WERI-Rb-1 (cell line): Measurements from ENCODE around the gene KCNN4.

ENCODE experiments used
- DNase-seq: peaks from one replicate; pipeline ENCODE4 v3.0.0-alpha.2; 2020
- H3K27ac ChIP-seq: fragments of 250-450 bp; sonication (Bioruptor Pico); 2 replicates; pipeline ENCODE4 v1.5.1; 2020; ENCODE audit warnings: mild to moderate bottlenecking, moderate library complexity
- H3K27me3 ChIP-seq: fragments of 250-450 bp; sonication (Bioruptor Pico); 2 replicates; pipeline ENCODE4 v1.5.1; 2021; ENCODE audit warnings: mild to moderate bottlenecking, low read depth, moderate library complexity; ENCODE audit not compliant: insufficient read depth, severe bottlenecking
- H3K36me3 ChIP-seq: fragments of 250-450 bp; sonication (Bioruptor Pico); 2 replicates; pipeline ENCODE4 v1.5.1; 2020; ENCODE audit warnings: mild to moderate bottlenecking, moderate library complexity
- H3K4me3 ChIP-seq: 2 replicates; pipeline ENCODE4 v1.5.1; 2011; ENCODE audit warnings: low read depth, mild to moderate bottlenecking, control low read depth, low read length
- H3K9me3 ChIP-seq: fragments of 250-450 bp; sonication (Bioruptor Pico); 2 replicates; pipeline ENCODE4 v1.5.1; 2021; ENCODE audit warnings: mild to moderate bottlenecking, moderate library complexity; ENCODE audit not compliant: severe bottlenecking
- TF ChIP-seq, protein P1 (sequence below): IDR thresholded peaks from 2 replicates; pipeline ENCODE4 v1.5.1; 2011; ENCODE audit warnings: low read depth, mild to moderate bottlenecking, control low read depth, inconsistent platforms, low read length

The KCNN4 gene

GRCh38 chr19:43727593-43727853 is 53.2 kb downstream of the KCNN4 start:
- Histone ChIP-seq H3K36me3 (peaks cover 35% of the 10 kb centered on the region), H3K27me3 (no peaks in the 10 kb centered on the region), H3K4me3 (no peak overlapping the region), H3K27ac (no peak overlapping the region), H3K9me3 (no peaks in the 10 kb centered on the region)
- no peak for DNase-seq
- TF ChIP-seq, protein P1, sequence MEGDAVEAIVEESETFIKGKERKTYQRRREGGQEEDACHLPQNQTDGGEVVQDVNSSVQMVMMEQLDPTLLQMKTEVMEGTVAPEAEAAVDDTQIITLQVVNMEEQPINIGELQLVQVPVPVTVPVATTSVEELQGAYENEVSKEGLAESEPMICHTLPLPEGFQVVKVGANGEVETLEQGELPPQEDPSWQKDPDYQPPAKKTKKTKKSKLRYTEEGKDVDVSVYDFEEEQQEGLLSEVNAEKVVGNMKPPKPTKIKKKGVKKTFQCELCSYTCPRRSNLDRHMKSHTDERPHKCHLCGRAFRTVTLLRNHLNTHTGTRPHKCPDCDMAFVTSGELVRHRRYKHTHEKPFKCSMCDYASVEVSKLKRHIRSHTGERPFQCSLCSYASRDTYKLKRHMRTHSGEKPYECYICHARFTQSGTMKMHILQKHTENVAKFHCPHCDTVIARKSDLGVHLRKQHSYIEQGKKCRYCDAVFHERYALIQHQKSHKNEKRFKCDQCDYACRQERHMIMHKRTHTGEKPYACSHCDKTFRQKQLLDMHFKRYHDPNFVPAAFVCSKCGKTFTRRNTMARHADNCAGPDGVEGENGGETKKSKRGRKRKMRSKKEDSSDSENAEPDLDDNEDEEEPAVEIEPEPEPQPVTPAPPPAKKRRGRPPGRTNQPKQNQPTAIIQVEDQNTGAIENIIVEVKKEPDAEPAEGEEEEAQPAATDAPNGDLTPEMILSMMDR = no peak

GRCh38 chr19:43726736-43727592 is 53.8 kb downstream of the KCNN4 start:
- H3K4me3 ChIP-seq = no peak overlapping the region
- no peaks in the 10 kb centered on the region for H3K9me3 ChIP-seq
- H3K27me3 ChIP-seq = no peaks in the 10 kb centered on the region
- no peak for DNase-seq
- TF ChIP-seq, protein P1 = no peak
- H3K27ac ChIP-seq = no peak overlapping the region
- peaks cover 29% of the 10 kb centered on the region for H3K36me3 ChIP-seq

GRCh38 chr19:43725468-43725867 is 55.3 kb downstream of the KCNN4 start:
- Histone ChIP-seq H3K9me3 (no peaks in the 10 kb centered on the region), H3K27me3 (no peaks in the 10 kb centered on the region), H3K36me3 (peaks cover 15% of the 10 kb centered on the region), H3K4me3 (no peak overlapping the region), H3K27ac (no peak overlapping the region)
- DNase-seq = no peak
- TF ChIP-seq, protein P1 = no peak

DNA sequence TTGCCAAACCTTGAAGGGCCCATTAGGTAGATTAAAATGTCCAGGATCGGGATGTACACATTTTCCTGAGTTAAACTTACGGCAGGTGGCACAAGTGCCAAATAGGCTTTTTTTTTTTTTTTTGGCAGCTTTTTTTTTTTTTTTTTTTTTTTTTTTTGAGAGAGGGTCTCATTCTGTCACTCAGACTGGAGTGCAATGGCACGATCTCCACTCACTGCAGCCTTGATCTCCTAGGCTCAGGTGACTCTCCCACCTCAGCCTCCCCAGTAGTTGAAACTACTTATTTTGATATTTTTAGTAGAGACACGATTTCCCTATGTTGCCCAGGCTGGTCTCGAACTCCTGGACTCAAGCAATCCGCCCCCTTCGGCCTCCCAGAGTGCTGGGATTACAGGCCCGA is 55.9 kb downstream of the KCNN4 start:
- TF ChIP-seq, protein P1 = no peak

GRCh38 chr19:43723588-43723987 is 57.2 kb downstream of the KCNN4 start:
- Histone ChIP-seq H3K4me3 (no peak overlapping the region), H3K9me3 (no peaks in the 10 kb centered on the region), H3K27me3 (no peaks in the 10 kb centered on the region), H3K27ac (no peak overlapping the region), H3K36me3 (peaks cover 6% of the 10 kb centered on the region)
- TF ChIP-seq, protein P1 = no peak
- DNase-seq = no peak

More for the DNA sequence above, 55.9 kb downstream of the KCNN4 start:
- Histone ChIP-seq H3K27ac (no peak overlapping the region), H3K36me3 (peaks cover 15% of the 10 kb centered on the region), H3K4me3 (no peak overlapping the region), H3K27me3 (no peaks in the 10 kb centered on the region), H3K9me3 (no peaks in the 10 kb centered on the region)
- no peak for DNase-seq
